NB4 (cell line): ENCODE results near the gene FHL3.

Experiments used
- CTCF ChIP-seq: IDR thresholded peaks from one replicate; pipeline ENCODE4 v1.5.1; 2012; ENCODE audit warnings: low read depth, low read length
- MAX ChIP-seq: IDR thresholded peaks from 2 replicates; pipeline ENCODE4 v1.6.1; 2011; ENCODE audit warnings: low read depth, low read length
- MYC ChIP-seq: IDR thresholded peaks from 2 replicates; pipeline ENCODE4 v1.6.1; 2011; ENCODE audit warnings: low read depth, low read length
- POLR2A ChIP-seq: IDR thresholded peaks from 2 replicates; pipeline ENCODE4 v1.6.1; 2011; ENCODE audit warnings: mild to moderate bottlenecking; ENCODE audit not compliant: insufficient read length; ENCODE audit errors: extremely low read depth

- no peak for TF ChIP-seq CTCF
- no peak for TF ChIP-seq MAX
- TF ChIP-seq POLR2A = no peak
- TF ChIP-seq MYC = no peak
Measured at GRCh38 chr1:37997256-37998088, 7.8 kb downstream of the FHL3 start.
